Mesodermal cell (in vitro differentiated cells): ENCODE data around the gene MGAT4B.
A peak's percentile ranks its signal among the peaks of the same experiment; 100 is the strongest.

Experiments used
- H3K27ac ChIP-seq: 2 replicates; pipeline ENCODE4 v1.7.0; 2013; ENCODE audit warnings: mild to moderate bottlenecking, low read depth, low read length, moderate library complexity; ENCODE audit not compliant: severe bottlenecking
- H3K36me3 ChIP-seq: 2 replicates; pipeline ENCODE4 v1.7.1; 2013; ENCODE audit warnings: mild to moderate bottlenecking, low read length, moderate library complexity; ENCODE audit not compliant: control insufficient read depth, insufficient read depth
- H3K4me1 ChIP-seq: one replicate; pipeline ENCODE4 v1.7.1; 2013; ENCODE audit warnings: mild to moderate bottlenecking, low read length; ENCODE audit not compliant: insufficient read depth, control insufficient read depth, poor library complexity, severe bottlenecking
- H3K4me3 ChIP-seq: 2 replicates; pipeline ENCODE4 v1.7.0; 2013; ENCODE audit warnings: low read length, control low read depth, mild to moderate bottlenecking; ENCODE audit not compliant: insufficient read depth, poor library complexity, severe bottlenecking; ENCODE audit errors: extremely low read depth
- H3K9me3 ChIP-seq: 2 replicates; pipeline ENCODE4 v1.7.1; 2013; ENCODE audit warnings: mild to moderate bottlenecking, low read length, moderate library complexity; ENCODE audit not compliant: control insufficient read depth
- WGBS, 2 experiments: methylation state at CpG; one replicate each; pipeline ENCODE4 v1.1.5; 2013; ENCODE audit warnings: missing lambda C conversion rate in 2 of 2; ENCODE audit not compliant: insufficient coverage in 2 of 2; 5-methylcytosine and 5-hydroxymethylcytosine counted together

MGAT4B gene

GRCh38 chr5:179766726-179767455 lies 39.8 kb downstream of the MGAT4B start:
- Histone ChIP-seq H3K27ac (peak overlapping the region; percentile 86), H3K9me3 (no peaks in the 10 kb centered on the region), H3K4me3 (no peak overlapping the region), H3K36me3 (peaks cover 61% of the 10 kb centered on the region), H3K4me1 (peaks cover 54% of the 10 kb centered on the region)
- 77 to 92% methylated on average over 7 to 10 of the region's 12 CpGs for WGBS, 2 experiments

DNA sequence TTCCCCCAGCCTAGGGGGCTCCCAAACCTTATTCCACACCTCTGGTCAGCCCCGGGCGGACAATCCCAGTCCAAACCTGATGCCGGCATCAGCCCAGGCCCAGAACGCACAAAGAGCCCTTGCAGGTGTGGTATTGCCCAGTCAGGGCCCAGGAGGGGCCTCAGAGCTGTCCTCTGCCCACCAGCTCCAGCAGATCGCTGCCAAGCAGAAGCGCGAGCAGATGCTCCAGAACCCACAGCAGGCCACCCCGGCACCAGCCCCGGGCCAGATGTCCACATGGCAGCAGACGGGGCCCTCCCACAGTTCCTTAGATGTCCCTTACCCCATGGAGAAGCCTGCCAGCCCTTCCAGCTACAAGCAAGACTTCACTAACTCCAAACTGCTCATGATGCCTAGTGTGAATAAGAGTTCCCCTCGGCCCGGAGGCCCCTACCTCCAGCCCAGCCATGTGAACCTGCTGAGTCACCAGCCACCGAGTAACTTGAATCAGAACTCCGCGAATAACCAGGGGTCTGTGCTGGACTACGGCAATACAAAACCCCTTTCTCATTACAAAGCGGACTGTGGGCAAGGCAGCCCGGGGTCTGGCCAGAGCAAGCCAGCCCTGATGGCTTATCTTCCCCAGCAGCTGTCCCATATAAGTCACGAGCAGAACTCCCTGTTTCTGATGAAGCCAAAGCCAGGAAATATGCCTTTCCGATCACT lies 40.5 kb downstream of the MGAT4B start:
- WGBS, 2 experiments, result 91% methylated on average over 18 to 19 of the region's 20 CpGs
- peak overlapping the region; percentile 86 for H3K27ac ChIP-seq

GRCh38 chr5:179765400-179765799 lies 41.3 kb downstream of the MGAT4B start:
- H3K27ac ChIP-seq, result peak overlapping the region; percentile 86

More for the DNA sequence above, 40.5 kb downstream of the MGAT4B start:
- Histone ChIP-seq H3K4me1 (peaks cover 59% of the 10 kb centered on the region), H3K36me3 (peaks cover 54% of the 10 kb centered on the region), H3K9me3 (no peaks in the 10 kb centered on the region), H3K4me3 (no peak overlapping the region)

DNA sequence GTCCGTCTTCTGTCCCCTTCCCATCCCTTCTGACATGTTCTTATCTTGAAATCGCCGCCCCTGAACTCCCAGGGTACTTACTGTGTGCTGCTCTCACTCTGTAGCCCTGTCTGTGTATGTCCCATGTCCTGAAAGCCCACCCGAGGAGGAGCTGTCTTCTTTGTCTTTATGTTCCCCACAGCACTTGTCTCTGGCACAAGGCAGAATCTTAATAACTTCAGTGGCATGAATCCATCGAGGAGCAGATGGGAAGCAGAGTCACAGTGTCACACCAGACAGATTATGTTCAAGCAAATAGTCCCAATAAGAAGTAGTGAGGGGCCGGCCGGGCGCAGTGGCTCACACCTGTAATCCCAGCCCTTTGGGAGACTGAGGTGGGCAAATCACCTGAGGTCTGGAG lies 42.6 kb downstream of the MGAT4B start:
- peaks cover 73% of the 10 kb centered on the region for H3K4me1 ChIP-seq
- no peak overlapping the region for H3K4me3 ChIP-seq
- WGBS, 2 experiments, result 84 to 92% methylated on average over 7 to 8 of the region's 8 CpGs
- H3K36me3 ChIP-seq, result peaks cover 34% of the 10 kb centered on the region
- H3K9me3 ChIP-seq, result no peaks in the 10 kb centered on the region
- H3K27ac ChIP-seq, result no peak overlapping the region

More at GRCh38 chr5:179765400-179765799, 41.3 kb downstream of the MGAT4B start:
- Histone ChIP-seq H3K4me1 (peaks cover 61% of the 10 kb centered on the region), H3K9me3 (no peaks in the 10 kb centered on the region), H3K4me3 (no peak overlapping the region), H3K36me3 (peaks cover 46% of the 10 kb centered on the region)
- WGBS, 2 experiments, result 73 to 80% methylated on average over 12 to 13 of the region's 13 CpGs

GRCh38 chr5:179763215-179763945 lies 43.3 kb downstream of the MGAT4B start:
- Histone ChIP-seq H3K4me3 (no peak overlapping the region), H3K27ac (peak overlapping the region; percentile 65), H3K4me1 (peaks cover 77% of the 10 kb centered on the region), H3K36me3 (peaks cover 34% of the 10 kb centered on the region), H3K9me3 (no peaks in the 10 kb centered on the region)
- 37 to 78% methylated on average over 4 to 6 of the region's 10 CpGs for WGBS, 2 experiments

- Histone ChIP-seq H3K27ac (peak overlapping the region; percentile 65), H3K36me3 (peaks cover 28% of the 10 kb centered on the region), H3K4me1 (peaks cover 77% of the 10 kb centered on the region), H3K9me3 (no peaks in the 10 kb centered on the region), H3K4me3 (no peak overlapping the region)
- WGBS, 2 experiments, result no CpG with 5 or more reads among the region's 3 CpGs
These were observed 43.9 kb downstream of the MGAT4B start for GRCh38 chr5:179762781-179763176.

DNA sequence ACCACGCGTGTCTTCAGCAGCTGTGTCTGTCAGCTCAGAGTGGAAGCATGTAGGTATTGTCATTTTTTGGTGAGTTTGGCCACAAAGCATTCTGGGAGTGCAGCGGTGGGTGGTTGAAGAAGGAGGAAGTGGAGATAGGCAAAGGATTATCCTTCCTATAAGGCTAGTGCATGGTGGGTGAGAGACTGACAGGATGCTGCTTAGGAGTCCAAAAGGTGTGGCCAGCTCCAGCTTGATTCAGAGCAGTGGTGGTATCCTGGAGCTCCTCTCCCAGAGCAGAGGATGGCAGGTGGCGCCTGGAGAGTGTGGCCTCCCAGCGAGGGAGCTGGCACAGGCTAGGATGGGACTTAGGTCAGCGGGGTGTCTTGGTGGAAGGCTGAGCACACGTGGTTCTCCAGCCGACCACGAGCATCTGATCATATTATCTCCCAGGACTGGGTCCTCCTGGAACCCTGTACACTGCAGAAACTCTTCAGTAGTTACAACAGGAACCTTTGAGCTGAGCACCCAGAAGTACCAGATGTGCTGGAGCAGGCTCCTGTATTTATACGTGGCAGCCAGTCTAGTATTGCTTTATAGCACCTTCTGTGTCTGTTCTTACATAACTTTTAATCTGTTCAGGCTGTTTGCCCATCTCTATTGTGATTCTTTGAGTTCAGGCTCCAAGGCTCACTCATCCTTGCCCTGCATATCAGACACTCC lies 44.4 kb downstream of the MGAT4B start:
- Histone ChIP-seq H3K9me3 (no peaks in the 10 kb centered on the region), H3K4me3 (no peak overlapping the region), H3K36me3 (peaks cover 26% of the 10 kb centered on the region), H3K4me1 (peaks cover 77% of the 10 kb centered on the region), H3K27ac (peak overlapping the region; percentile 65)
- 89 to 90% methylated on average over 10 of the region's 10 CpGs for WGBS, 2 experiments

DNA sequence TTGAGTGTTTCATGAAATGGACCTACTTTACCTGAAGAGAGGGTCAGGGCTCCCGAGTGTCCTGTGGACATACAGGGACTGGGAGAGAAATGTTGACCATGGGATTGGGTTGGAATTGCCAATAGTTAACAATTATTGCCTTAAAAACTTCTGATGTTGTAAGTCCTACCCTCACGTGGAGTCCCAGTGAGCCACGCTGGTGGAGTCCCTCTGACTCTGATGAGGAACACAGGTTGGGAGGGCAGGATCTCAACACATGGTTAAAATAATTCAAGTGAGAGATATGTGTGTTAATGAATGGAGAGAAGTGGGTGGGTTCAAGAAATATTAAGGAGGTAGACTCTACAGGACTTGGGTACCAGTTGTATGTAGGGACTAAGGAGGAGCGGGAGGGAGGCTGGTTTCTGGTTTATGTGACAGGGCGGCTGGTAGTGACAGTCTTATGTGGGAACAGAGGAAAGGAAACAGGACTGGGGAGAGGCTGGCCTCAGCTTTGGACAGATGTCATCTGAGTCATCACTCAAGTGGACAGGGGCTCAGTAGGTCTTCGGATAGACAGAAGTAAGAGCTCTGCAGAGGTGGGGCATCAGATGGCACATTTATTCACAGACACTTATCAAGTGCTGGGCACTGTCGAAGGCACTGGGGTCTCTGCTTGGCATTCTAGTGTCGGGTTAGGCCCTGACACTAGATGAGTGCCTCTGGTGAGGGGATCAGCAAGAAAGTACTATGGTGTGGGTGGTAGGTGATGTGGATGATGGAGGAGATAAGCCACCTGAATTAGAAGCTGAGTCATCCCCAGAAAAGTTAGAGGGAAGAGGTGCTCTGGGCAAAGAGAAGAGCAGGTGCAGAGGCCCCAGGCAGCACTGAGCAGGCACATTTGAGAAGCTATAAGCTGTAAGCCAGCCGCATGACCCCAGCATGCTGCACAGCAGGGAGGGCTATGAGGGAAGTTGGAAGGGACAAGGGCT lies 46.8 kb downstream of the MGAT4B start:
- H3K9me3 ChIP-seq, result no peaks in the 10 kb centered on the region
- peaks cover 11% of the 10 kb centered on the region for H3K36me3 ChIP-seq
- peaks cover 59% of the 10 kb centered on the region for H3K4me1 ChIP-seq
- WGBS, 2 experiments, result 94 to 99% methylated on average over 7 of the region's 9 CpGs
- H3K27ac ChIP-seq, result peak overlapping the region; percentile 45
- H3K4me3 ChIP-seq, result no peak overlapping the region

GRCh38 chr5:179758955-179759354 lies 47.7 kb downstream of the MGAT4B start:
- Histone ChIP-seq H3K27ac (no peak overlapping the region), H3K9me3 (no peaks in the 10 kb centered on the region), H3K4me1 (peaks cover 61% of the 10 kb centered on the region), H3K36me3 (peaks cover 11% of the 10 kb centered on the region), H3K4me3 (no peak overlapping the region)
- WGBS, 2 experiments, result 94 to 96% methylated on average over 8 of the region's 8 CpGs
